Glomerular visceral epithelial cell (primary cell): ENCODE data around the gene LAMTOR2.
"Not testable (repeated sequence)": the region's sequence is repeated elsewhere in the genome, so short reads cannot be mapped to it uniquely, and the experiment has no call there.

ENCODE experiments used
- DNase-seq: peaks from one replicate; pipeline ENCODE4 v3.0.0-alpha.2; 2016; ENCODE audit errors: extremely low spot score

Gene LAMTOR2

DNA sequence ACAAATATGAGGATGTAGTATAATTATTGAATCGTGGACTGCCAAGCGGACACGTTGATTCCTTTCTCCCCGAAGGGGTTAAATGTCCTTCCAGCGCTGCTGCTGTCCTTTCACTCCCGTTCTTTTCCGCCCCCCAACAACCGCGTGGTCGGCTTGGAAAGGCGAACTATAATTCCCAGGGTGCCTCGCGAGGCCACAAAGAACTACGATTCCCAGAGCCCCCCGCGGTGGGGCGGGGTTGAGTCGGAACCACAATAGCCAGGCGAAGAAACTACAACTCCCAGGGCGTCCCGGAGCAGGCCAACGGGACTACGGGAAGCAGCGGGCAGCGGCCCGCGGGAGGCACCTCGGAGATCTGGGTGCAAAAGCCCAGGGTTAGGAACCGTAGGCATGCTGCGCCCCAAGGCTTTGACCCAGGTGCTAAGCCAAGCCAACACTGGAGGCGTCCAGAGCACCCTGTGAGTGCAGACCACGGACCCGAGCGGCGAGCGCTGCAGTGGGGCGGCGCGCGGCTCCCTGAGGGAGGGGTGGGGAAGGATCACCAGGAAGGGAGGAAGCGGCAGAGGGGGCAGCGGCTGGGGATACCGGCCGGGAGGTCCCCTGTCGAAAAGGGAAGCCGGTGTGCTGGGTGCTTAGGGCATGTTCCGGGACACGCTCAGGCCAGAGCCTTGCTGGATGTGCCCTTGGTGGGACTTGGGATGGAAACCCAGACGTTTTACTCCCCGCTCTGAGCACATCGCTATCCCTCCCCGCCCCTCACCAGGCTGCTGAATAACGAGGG is at the start of gene LAMTOR2:
TSS of gene LAMTOR2 (plus strand) at position 283 of the 781 bp plus-strand sequence. CDS start at position 391, 108 bp downstream.
- peak; percentile 97 for DNase-seq

DNA sequence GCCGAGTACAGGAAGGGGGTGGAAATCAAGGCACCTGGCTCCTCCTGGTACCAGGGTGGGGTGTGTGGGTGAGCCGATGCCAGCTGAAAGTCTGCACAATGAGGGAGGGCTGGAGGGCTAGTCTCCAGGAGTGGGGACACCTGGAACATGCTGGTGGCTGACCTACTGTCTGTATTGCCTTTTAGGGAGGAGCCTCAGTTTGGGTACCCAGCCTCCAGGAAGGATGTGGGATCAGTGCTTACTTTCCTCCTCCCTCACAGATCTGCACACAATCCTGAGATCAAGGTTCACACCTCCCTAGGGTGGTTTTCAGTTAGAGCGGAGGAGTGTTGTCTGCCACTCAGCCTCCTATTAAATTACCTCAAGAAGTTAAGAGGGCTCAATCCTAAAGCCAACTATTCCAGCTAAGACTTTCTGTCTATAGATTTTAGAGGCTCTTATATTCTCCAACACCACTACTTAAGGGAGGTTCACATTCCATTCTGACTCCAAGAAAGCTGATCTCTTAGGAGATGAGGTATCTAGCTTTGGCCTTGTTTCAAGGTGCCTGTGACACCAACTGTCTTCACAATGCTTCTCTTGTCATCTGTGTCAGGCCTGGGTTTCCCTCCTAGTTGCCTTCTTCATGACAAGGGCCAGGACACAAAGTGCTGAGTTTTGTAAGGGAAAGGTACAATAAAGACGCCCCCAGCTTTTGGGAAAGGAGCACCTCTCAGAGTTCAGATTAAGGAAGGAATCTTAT is 49.6 kb upstream of the LAMTOR2 start:
- DNase-seq: no peak

DNA sequence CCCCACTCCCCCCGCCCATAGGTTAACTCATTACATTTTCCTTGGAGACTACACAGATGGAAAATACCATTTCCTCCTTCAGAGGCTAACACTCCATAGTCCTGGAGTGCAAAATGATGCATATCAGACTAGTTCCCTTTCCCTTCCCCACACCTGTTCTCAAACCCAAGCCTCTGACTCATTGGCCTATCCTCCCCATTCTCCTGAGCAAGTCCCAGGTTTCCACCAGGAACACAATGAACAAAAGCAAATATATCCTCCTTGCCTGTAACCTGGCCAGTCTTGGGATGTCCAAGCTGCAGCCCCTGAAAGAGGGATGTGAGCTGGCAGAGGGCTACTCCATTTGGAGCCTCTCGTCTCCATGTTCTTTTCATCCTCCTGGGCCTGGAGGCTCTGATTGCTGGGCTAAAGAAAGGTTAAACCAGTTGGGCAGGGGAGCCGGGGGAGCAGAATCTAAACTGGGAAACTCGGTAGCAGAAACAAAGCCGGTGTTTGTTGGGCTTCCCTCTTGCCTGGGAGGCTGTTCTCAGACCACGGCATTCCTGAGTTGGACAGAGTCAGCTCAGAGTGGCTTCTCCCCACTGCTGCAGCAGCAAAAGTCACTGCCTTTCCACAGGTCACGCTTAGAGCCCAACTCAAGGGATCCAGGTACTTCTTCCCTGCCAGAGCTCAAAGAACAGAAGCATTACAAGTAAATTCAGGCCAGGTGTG is 47.8 kb upstream of the LAMTOR2 start:
- DNase-seq: no peak

DNA sequence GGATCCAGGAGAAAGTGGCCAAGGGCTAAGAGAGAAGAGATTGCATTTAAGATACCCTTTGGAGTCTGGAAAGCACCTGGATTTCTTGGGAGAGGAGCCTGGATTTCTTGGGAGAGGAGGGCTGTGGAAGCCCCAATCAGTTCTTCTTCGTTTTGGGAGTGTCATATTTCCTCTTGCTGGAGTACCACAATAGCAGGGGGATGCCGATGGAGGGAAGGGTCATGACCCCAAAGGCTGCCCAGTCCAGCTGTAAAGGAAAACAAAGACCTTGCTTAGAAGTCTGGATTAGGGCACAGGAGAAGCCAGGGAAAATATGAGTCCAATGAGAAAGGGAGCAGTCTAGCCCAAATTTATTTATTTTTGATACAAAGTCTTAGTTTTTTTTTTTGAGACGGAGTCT is 45.2 kb upstream of the LAMTOR2 start:
- no peak for DNase-seq

DNA sequence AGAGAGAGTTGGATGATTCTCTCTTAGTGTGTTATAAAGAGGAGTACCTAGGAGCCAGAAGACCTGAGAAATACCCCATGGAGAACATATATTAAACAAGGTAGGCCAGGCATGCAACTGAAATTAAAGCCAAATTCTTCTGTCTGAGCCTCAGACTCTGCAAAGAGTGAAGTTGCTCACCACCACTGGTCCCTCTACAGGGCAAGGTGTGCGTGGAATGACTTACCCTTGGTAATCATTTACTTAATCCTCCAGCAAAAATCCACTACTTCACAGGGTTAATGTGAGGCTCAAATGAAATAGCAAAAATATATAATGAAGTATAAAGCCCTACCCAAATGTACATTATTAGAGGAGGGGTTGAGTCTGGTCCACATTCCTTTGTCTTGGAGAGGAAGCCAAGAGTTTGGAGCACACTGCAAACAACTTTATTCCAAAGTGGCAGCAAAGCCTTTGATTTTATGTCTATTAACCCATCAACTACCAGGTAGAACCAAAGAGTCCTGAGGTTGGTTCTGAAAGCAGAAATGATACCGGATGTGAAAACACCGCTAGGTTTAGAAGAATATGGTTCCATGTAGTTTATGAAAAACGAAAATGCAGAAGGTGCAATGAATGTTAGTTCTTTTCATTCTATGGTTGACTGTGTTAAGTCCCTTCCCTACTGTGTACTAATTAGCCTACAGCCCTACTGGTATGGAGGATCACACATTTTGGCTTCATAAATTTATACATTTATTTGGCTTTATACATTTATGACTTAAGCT is 42.3 kb upstream of the LAMTOR2 start:
- no peak for DNase-seq

DNA sequence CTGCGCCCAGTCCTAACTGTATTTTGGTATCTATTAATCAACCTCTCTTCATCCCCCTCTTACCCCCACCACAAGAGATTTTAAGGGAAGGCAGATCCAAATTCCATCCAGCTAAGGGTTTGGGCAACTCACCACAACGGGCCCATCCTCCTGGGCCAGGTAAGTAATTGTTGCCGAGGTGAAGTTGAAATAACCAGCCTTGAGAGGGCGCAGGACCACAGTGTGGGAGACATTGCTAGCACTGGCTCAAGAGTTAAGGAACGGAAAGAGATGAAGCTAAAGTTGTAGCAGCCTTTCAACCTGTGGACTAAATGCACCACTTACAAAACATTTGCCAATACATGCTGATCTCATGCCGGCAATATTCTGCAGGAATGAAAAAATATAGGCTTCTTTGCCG is 39.8 kb upstream of the LAMTOR2 start:
- no peak for DNase-seq

DNA sequence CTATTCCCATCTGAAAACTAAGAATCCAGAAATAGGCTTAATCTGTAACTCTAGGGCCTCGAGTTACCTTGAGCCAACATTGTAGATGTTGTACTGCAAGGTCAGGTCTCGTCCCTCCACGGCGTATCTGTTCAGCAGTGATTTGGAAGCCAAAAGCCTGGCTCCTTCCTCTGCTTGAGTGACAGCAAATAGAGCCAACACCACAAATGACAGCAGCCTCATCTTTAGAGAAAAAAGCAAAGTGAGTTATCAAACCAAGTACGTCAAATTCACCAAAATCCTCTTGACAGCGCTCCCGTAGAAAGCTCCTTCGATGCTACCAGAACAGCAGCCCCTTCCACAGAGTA is 34.7 kb upstream of the LAMTOR2 start:
- DNase-seq: no peak

DNA sequence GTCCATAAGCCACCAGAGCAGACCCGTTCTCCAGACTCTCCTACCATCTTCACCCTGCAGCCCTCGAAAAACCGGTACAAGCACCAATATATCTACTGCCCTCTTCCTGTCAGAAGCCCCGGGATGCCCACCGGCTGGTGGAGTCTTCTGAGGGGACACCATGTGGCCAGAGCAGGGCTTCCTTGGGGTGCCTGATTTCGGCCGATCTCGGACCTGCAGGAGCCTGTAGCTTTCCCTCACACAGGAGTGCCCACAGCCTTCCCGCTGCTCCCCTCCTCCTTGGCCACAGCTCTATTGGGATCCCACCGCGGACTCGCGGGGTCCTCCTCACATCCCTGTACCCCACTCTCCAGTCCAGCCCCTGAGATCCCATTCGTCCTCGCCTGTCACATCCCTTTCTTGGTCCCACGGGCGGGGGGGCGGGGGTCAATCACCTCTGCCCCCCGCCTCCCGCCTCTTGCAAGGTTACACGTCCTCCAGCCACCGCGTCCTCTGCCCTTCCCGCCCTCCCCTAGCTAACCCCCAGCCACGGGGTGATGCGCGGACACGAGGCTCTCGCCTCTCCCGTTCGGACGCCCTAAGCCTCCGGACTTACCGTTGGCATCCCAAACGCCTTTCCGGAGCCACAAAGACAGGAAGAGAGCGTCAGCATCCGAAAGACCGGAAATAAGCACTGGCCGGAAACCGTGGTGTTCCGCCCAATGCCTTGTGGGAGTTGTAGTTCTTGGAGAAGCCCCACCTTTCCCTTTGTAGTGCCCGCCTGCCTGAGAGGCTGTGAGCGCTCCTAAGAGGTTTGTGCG is 34.1 kb upstream of the LAMTOR2 start, which contains the start of gene SSR2:
TSS of gene SSR2 (minus strand) at position 659 of the 800 bp plus-strand sequence. CDS start 784 bp downstream, outside the sequence.
- peak; percentile 87 for DNase-seq

DNA sequence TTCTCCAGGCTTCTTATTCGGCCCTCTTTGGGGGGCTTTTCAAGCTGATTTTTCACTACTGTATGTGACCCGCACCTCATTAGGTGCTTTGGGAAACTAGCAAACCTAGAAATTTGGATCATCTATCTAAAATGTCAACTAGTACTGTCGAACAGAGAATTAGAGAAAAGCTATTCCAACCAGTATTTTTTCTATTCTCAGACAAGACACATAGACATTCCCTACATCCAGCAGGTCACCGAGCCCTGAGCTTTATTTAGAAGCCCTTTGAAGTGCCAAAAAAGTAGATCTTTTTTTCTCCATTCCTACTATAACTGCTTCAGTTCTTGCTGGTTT is 33.5 kb upstream of the LAMTOR2 start:
- DNase-seq: no peak

DNA sequence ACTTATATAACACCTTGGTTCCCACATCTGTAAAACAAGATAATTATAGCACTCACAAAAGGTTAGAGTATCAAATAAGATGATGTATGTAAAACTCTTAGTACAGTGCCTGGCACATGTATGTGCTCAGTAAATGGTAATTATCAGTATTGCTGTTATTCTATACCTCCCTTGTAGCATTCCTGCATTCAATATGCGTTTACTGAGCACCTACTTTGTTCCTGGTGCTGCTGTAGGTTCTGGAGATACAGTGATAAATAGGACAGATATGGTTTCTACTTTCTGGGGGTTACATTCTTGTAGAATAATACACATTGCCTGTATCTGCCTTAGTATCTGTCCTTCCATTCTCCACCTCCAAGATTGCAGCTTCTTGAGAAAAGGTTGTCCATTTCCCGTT is 32.6 kb upstream of the LAMTOR2 start:
- no peak for DNase-seq

DNA sequence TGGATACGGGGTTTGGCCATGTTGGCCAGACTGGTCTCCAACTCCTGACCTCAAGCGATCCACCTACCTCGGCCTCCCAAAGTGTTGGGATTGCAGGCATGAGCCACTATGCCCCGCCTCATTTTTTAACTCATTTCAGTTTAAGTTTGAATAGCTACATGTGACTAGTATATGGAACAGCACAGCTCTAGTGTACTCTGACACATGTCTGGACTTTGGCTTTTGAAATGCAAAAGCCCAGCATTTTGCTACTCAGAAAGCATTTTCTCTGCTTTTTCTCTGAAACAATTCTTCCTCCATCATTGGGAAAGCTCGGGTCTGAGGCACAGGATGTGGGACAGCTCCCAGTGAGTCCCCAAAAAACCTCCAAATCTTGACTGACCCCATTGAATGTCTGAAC is 29.8 kb upstream of the LAMTOR2 start:
- no peak for DNase-seq

DNA sequence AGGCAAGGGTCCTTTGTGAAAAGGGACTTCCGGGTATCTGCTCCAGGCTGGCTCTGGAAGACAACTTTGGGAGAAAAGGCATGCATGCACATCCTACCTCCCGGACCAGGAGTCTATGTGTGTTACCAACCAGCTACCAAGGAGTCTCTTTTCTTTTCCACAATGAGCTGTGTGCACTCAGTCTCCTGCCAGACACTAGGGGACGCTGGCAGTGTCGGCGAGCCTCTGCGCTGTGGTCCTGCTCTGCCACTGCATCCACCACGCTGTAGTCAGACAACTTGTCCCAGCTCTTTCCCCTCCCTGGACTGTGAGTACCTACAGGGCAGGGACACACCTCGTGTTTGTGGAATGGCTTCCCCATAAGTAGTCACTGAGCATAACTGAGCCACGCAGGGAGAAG is 28.7 kb upstream of the LAMTOR2 start:
- peak; percentile 45 for DNase-seq

DNA sequence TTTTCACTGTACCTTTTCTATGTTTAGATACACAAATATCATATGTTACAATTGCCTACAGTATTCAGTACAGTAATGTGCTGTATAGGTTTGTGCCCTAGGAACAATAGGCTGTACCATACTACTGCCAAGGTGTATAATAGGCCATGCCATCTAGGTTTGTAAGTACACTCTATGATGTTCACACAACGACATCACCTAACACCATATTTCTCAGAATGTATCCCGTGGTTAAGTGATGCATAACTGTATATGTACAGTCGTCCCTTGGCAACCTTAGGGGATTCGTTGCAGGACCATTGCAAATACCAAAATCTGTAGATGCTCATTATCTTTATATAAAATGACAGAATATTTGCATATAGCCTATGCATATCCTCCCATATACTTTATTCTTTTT is 28.0 kb upstream of the LAMTOR2 start:
- DNase-seq: no peak

DNA sequence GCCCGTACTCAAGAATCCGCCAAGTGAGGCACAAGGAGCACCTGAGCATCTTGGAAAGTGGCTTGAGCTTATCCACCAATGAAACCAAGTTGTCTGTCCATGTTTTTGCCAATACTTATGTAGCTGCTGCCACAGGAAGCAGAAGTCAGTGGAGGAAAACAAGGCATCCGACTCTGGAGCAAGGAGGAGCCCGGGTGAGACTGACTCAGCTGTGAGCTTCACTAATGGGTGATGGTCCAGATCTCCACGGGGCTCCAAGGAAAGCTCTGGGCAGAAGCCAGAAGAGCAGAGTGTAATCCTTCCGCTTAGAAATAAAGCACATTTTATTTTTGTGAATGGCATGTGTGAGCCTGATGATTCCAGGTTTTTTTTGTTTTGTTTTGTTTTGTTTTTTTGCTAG is 21.6 kb upstream of the LAMTOR2 start:
- DNase-seq: no peak

DNA sequence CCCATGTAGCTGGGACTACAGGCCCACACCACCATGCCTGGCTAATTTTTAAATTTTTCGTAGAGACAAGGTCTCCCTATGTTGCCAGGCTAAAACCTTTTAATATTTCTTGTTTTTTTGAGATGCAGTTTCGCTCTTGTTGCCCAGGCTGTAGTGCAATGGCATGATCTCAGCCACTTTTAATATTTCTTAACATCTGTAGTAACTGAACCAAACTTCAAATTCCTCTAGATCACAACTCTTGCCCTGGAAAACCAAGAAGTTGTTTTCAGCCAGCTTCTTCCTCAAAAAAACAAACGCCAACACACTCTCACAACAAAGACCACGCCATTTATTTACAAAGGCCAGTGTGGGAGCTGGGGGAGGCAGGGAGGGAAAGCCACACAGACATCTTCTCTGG is 19.6 kb upstream of the LAMTOR2 start:
- DNase-seq: not testable (repeated sequence)

DNA sequence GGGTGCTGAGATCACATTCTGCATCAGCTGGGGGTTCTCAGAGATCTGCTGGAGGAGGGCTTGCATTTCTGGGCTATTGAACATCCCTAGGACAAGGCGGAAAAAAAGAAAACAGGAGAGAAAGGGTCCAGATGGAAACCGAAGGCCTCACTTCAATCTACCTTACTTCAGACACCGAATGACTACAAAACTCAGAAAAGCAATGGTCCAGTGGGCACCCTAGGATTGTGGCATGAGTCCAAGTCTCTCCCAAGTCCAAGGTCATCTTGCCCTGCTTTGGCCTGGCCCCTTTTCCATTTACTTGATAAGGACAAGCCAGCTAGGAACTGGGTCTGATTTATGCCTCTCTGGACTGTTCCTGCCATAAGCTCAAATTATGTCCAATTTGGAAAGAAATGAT is 11.8 kb upstream of the LAMTOR2 start:
- no peak for DNase-seq

DNA sequence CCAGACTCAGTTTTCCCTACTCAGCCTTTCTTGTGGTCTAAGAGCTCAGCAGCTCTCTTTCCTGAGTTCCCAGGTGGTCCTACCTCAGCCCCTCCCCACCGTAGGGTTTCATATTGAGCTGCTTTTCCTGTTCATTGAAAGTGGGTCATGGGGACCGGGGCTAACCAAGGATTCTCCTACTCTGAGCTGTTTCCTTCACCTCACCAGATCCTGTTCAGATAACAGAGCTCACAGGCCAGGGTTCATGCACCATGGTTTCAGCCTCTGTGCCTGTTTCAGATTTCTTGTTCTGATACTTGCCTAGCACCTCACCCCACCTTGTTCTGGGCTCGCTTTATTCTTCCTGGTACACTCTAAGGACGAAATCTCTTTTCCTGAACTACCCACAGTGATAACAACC is 9.5 kb upstream of the LAMTOR2 start:
- DNase-seq: no peak

DNA sequence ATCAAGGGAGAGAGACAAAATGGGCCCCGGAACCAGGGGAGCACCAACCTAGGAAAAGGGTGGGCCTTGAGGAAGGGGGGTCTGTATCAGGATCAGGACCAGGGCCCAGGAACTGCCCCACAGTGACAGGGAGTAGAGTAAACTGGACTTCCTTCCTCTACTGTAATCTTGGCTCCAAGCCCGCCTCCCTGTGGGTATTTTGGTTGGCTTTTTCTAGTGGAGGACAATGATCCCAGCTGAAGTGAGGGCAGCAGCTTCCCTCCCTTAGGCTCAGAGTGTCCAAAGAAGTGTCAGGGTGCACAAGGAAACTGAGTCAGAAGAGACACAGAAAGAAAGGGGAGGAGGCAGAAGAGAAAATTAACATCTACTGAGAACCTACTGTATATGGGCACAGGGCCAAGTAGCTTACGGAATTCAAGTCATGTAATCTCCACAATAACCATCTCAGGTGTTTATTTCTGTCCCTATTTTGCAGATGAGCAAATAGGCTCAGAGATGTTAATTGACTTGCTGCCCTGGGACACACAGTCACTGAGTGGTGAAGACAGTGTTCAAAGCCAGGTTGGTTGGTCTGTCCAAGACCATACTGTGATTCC is 5.8 kb upstream of the LAMTOR2 start:
- DNase-seq: no peak

DNA sequence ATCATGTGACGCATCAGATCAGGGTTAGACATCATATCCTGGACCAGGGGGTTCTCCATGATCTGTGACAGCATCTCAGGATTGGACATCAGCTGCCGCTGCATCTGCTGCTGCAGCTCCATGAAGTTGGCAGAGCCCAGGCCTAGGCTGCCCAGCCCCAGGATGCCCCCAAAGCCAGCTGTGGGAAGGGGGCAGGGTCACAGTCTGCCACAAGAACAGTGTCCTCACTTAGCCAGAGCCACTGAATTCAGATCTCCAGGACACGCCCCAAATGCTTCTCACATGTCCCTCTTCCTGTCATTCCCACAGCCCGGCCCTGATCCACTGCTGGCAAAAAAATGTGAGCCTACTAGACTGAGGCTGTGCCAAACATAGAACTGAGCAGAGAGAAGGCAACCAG is 4.2 kb upstream of the LAMTOR2 start:
- no peak for DNase-seq

DNA sequence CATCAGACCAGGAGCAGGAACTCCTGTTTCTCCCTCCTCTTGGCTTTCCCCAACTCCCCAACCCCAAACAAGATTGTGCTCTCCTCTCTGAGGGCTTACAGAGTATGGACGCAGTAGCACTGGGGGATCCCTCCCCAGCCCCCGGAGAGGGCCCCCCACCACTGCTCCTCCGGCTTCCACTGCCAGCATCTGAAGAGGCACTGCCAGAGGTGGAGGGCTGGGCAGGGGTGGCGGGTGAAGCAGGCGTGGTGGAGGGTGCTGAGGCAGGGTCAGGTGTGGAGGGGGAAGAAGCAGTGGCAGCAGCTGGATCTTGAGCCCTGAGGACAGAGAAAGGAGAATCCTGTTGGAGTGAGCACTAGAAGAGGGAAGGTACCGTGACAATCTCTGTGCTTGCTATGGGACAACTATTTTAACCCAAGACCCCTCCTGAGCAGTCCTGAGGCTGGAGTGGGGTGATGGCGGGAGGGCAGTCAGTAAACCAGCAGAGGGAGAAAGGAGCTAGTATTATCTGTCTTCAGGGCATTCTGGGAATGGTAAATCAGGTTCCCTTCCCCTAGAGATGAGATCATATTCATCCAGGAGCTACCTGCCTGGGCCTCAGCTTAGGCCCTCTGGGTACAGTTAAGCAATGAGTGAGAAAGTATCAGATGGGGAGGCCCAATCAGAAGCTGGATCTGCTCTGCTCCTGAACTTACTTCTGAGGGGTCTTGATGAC is 3.4 kb upstream of the LAMTOR2 start:
- no peak for DNase-seq
